Common myeloid progenitor, CD34-positive (primary cell): ENCODE data around the gene TSPAN31.

Experiments
- CTCF ChIA-PET: fragments of 350-600 bp; sonication (Branson Sonifier 250); formaldehyde crosslinking; loops from one replicate; lab custom pipeline; 2021; ENCODE audit warnings: antibody characterized with exemption; lab: Charles Lee
- POLR2A ChIA-PET: fragments of 350-600 bp; sonication (Branson Sonifier 250); formaldehyde crosslinking; loops from one replicate; lab custom pipeline; 2021; ENCODE audit warnings: antibody characterized with exemption; lab: Charles Lee
- DNase-seq, 3 donors: peaks; one replicate each; pipeline versions ENCODE4 v3.0.0 to v3.0.0-alpha.2; 2013
- H3K27ac ChIP-seq, 2 experiments: 1 replicate in 1 of 2; 2 replicates in 1 of 2; pipeline ENCODE4 v1.7.0; 2013; ENCODE audit warnings: inconsistent platforms in 2 of 2, low read length in 2 of 2, mild to moderate bottlenecking in 2 of 2, low read depth in 1 of 2, moderate library complexity in 1 of 2; ENCODE audit not compliant: severe bottlenecking in 2 of 2, insufficient read depth in 1 of 2, poor library complexity in 1 of 2
- H3K27me3 ChIP-seq, 5 experiments: replicated peaks in 2 of 5; 1 replicate in 3 of 5; 2 replicates in 2 of 5; pipeline versions ENCODE4 v1.6.1 to v1.7.0; 2013; ENCODE audit warnings: low read length in 4 of 5, mild to moderate bottlenecking in 2 of 5, moderate library complexity in 2 of 5, inconsistent platforms in 1 of 5; ENCODE audit not compliant: insufficient read depth in 5 of 5, control insufficient read depth in 4 of 5
- H3K36me3 ChIP-seq, 4 experiments: 1 replicate in 2 of 4; 2 replicates in 2 of 4; pipeline versions ENCODE4 v1.6.1 to v1.7.0; 2013; ENCODE audit warnings: low read length in 3 of 4, control low read depth in 1 of 4, mild to moderate bottlenecking in 1 of 4; ENCODE audit not compliant: control insufficient read depth in 4 of 4, insufficient read depth in 4 of 4
- H3K4me1 ChIP-seq, 4 experiments: 1 replicate in 3 of 4; 2 replicates in 1 of 4; pipeline versions ENCODE4 v1.6.1 to v1.7.1; 2013; ENCODE audit warnings: low read length in 3 of 4, mild to moderate bottlenecking in 3 of 4, control low read depth in 1 of 4, inconsistent platforms in 1 of 4, moderate library complexity in 1 of 4; ENCODE audit not compliant: control insufficient read depth in 4 of 4, insufficient read depth in 4 of 4; ENCODE audit errors: control extremely low read depth in 1 of 4
- H3K4me3 ChIP-seq, 7 experiments: 1 replicate in 4 of 7; 2 replicates in 3 of 7; pipeline versions ENCODE4 v1.5.1 to v1.7.0; 2013; ENCODE audit warnings: mild to moderate bottlenecking in 7 of 7, low read length in 6 of 7, moderate library complexity in 6 of 7, inconsistent platforms in 2 of 7, low read depth in 2 of 7, control low read depth in 1 of 7; ENCODE audit not compliant: insufficient read depth in 4 of 7, control insufficient read depth in 1 of 7; ENCODE audit errors: extremely low read depth in 1 of 7
- H3K9me3 ChIP-seq, 5 experiments: 1 replicate in 4 of 5; 2 replicates in 1 of 5; pipeline versions ENCODE4 v1.6.1 to v1.7.1; 2013; ENCODE audit warnings: low read length in 4 of 5, mild to moderate bottlenecking in 2 of 5, inconsistent platforms in 1 of 5, low read depth in 1 of 5, moderate library complexity in 1 of 5; ENCODE audit not compliant: control insufficient read depth in 4 of 5, insufficient read depth in 2 of 5; ENCODE audit errors: control extremely low read depth in 1 of 5
- WGBS: methylation state at CpG from one replicate; pipeline ENCODE4 v1.1.5; 2013; ENCODE audit not compliant: insufficient coverage; 5-methylcytosine and 5-hydroxymethylcytosine counted together

Gene TSPAN31

GRCh38 chr12:57737467-57738460 is 7.1 kb upstream of the TSPAN31 start:
- POLR2A ChIA-PET = no interaction called here
- 91% methylated on average over 80 of the region's 110 CpGs for WGBS
- no peak overlapping the region for H3K4me3 ChIP-seq
- H3K4me1 ChIP-seq = peaks cover 18 to 39% (median 37%) of the 10 kb centered on the region in 4 experiments
- DNase-seq = no peak
- CTCF ChIA-PET = interaction anchor here (1.0 to 3.1 kb wide), 3 partner anchors 10 to 13 kb away, joined by 3 to 10 read pairs (median 6); no protein-coding TSS in a partner anchor
- H3K27me3 ChIP-seq = no peaks in the 10 kb centered on the region
- H3K36me3 ChIP-seq = peaks cover 6 to 58% (median 35%) of the 10 kb centered on the region in 4 experiments
- no peak overlapping the region for H3K27ac ChIP-seq
- no peaks in the 10 kb centered on the region for H3K9me3 ChIP-seq

GRCh38 chr12:57738661-57739237 is 6.1 kb upstream of the TSPAN31 start, which contains the start of gene AGAP2:
Gene AGAP2, minus strand, starts transcription at chr12:57738742. Its CDS starts 496 bp downstream, at chr12:57738246.
- peak in 1 of 3 donors; percentile 26 for DNase-seq
- ChIA-PET POLR2A (interaction anchor here (0.7 kb wide), 1 partner anchor 18 kb away, joined by 3 read pairs; no protein-coding TSS in a partner anchor), CTCF (interaction anchor here (1.0 to 3.1 kb wide), 4 partner anchors 12 to 18 kb away, joined by 3 to 10 read pairs (median 3); no protein-coding TSS in a partner anchor)
- H3K9me3 ChIP-seq = no peaks in the 10 kb centered on the region
- peak within 1 kb of the TSS; percentile 78 to 85 for H3K27ac ChIP-seq
- H3K27me3 ChIP-seq = no peaks in the 10 kb centered on the region
- peak within 1 kb of the TSS in 2 of 7 experiments; percentile 13 to 19 for H3K4me3 ChIP-seq
- H3K4me1 ChIP-seq = peaks cover 18 to 42% (median 38%) of the 10 kb centered on the region in 4 experiments
- 44% methylated on average over 14 of the region's 36 CpGs for WGBS
- peaks cover 3 to 48% (median 26%) of the 10 kb centered on the region in 4 experiments for H3K36me3 ChIP-seq

GRCh38 chr12:57739387-57739786 is 5.5 kb upstream of the TSPAN31 start:
- no peaks in the 10 kb centered on the region for H3K27me3 ChIP-seq
- H3K27ac ChIP-seq = peak overlapping the region; percentile 78 to 85
- peaks cover 18 to 48% (median 42%) of the 10 kb centered on the region in 4 experiments for H3K4me1 ChIP-seq
- peaks cover 2 to 42% (median 21%) of the 10 kb centered on the region in 4 experiments for H3K36me3 ChIP-seq
- CTCF ChIA-PET = interaction anchor here (1.0 to 3.1 kb wide), 3 partner anchors 11 to 17 kb away, joined by 3 to 10 read pairs (median 3); no protein-coding TSS in a partner anchor
- H3K9me3 ChIP-seq = no peaks in the 10 kb centered on the region
- 71% methylated on average over 4 of the region's 7 CpGs for WGBS
- POLR2A ChIA-PET = interaction anchor here (0.7 kb wide), 1 partner anchor 17 kb away, joined by 3 read pairs; no protein-coding TSS in a partner anchor
- DNase-seq = peak in 1 of 3 donors; percentile 35
- peak overlapping the region in 1 of 7 experiments; percentile 13 for H3K4me3 ChIP-seq

DNA sequence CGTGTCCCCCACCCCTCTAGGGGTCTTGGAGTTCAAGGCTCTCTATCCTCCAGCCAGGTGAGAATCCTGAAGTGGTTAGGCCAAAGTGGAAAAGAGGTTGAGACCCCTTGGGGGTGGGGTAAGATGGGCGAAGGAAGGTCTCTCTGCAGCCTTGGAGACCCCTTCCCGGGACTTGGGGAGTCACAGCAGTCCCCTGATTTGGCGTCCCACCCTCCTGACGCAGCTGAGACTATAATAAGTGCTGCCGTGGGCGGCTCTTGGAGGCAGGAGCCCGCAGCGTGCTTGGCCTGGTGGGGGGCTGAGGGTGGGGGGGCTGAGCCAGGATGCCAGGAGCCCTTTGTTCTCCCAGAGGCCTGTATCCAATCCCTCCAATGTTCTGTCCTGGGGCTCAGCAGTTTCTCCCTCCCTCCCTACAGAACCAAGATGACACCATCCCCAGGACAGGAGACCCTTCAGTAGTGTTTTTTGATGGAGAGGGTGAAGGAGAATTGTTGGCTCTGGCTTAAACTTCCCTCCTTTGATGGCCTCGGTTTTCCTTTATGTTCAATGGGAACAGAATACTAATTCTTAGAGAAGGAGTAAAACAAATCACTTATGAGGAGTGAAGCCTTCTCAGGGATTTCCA is 4.8 kb upstream of the TSPAN31 start:
- peak overlapping the region; percentile 78 to 85 for H3K27ac ChIP-seq
- H3K4me1 ChIP-seq = peaks cover 18 to 49% (median 43%) of the 10 kb centered on the region in 4 experiments
- H3K36me3 ChIP-seq = peaks cover 0 to 35% (median 15%) of the 10 kb centered on the region in 4 experiments
- CTCF ChIA-PET = interaction anchor here (1.0 to 3.1 kb wide), 6 partner anchors 11 to 46 kb away, joined by 3 to 10 read pairs (median 4); partner anchors contain the start of gene OS9
- WGBS = 83% methylated on average over 2 of the region's 10 CpGs
- H3K4me3 ChIP-seq = peak overlapping the region in 3 of 7 experiments; percentile 80 to 87 (median 83)
- no peaks in the 10 kb centered on the region for H3K27me3 ChIP-seq
- POLR2A ChIA-PET = interaction anchor here (1.6 kb wide), 1 partner anchor 9 kb away, joined by 7 read pairs; no protein-coding TSS in a partner anchor
- DNase-seq = no peak
- no peaks in the 10 kb centered on the region for H3K9me3 ChIP-seq

DNA sequence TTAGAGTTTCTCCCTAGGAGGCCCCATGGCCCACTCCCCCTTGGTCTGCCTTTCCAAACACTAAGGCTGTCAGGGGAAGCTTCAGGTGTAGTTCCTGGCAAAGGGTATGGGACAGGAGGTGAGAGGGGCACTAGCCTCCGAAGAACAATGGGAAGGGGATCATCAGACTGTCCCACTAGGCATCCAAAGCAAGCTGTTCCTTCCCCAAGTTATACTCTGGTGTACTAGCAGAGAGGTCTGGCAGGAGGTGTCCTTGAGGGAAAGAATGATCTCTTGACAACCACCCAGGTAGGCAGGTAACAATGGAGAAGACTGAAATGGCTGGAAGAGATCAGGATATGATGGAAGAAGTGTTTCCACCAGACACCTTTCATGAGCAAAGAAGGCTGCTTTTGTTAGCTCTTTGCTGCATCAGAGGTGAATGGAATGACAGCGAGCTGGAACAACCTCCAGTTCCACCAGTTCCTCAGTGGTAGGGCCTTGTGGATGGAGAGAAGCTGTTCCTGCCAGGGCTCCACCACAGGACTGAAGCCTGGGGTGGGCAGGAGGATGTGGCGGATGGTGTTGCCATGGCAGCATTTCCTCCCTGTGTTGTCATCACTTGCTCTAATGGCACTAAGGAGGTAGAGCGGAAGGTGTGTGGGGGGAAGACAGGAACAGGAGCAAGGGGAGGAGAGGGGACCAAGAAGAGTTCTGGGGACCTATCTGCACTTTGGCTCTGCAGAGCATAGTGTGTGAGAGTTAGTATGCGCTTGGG is 4.0 kb upstream of the TSPAN31 start:
- H3K4me3 ChIP-seq = peak overlapping the region in 6 of 7 experiments; percentile 66 to 87 (median 76)
- peaks cover 0 to 28% (median 10%) of the 10 kb centered on the region in 4 experiments for H3K36me3 ChIP-seq
- peak overlapping the region; percentile 78 to 85 for H3K27ac ChIP-seq
- peak; percentile 92 to 96 (median 96) for DNase-seq
- CTCF ChIA-PET = interaction anchor here (0.8 to 2.6 kb wide), 13 partner anchors 8 to 158 kb away, joined by 3 to 11 read pairs (median 4); partner anchors contain the start of genes CYP27B1 and OS9
- peaks cover 18 to 57% (median 51%) of the 10 kb centered on the region in 4 experiments for H3K4me1 ChIP-seq
- POLR2A ChIA-PET = interaction anchor here (0.5 to 1.6 kb wide), 3 partner anchors 10 to 44 kb away, joined by 3 to 7 read pairs (median 4); no protein-coding TSS in a partner anchor
- no peaks in the 10 kb centered on the region for H3K9me3 ChIP-seq
- no peaks in the 10 kb centered on the region for H3K27me3 ChIP-seq
- WGBS = 20% methylated on average over 5 of the region's 5 CpGs
